H1 (cell line): ENCODE results near the gene HEATR1. TPM values are rescaled to one million over a fixed set of nuclear protein-coding genes. Genes with fewer than 3 reads are reported as not detected.

ENCODE experiments used
- CTCF ChIA-PET: fragments of 300-600 bp; sonication (Branson Sonifier 250); formaldehyde crosslinking; loops from one replicate; lab custom pipeline; 2021; ENCODE audit not compliant: partially characterized antibody; lab: Charles Lee
- POLR2A ChIA-PET: fragments of 300-600 bp; sonication (Branson Sonifier 250); formaldehyde crosslinking; loops from one replicate; lab custom pipeline; 2021; ENCODE audit warnings: inconsistent platforms; ENCODE audit not compliant: partially characterized antibody; lab: Charles Lee
- DNase-seq, 2 experiments: peaks; one replicate each; pipeline versions ENCODE4 v3.0.0 to v3.0.0-alpha.2; 2010 to 2022; ENCODE audit warnings: low spot score in 2 of 2, low read depth in 1 of 2, mixed read lengths in 1 of 2
- FAIRE-seq: peaks from 2 replicates; lab custom pipeline; 2011; peaks lifted over from hg19 to GRCh38; lab: Jason Lieb, UNC
- H2AFZ ChIP-seq: 2 replicates; pipeline ENCODE4 v1.8.1; 2012; ENCODE audit warnings: low read length, inconsistent platforms
- H2AK5ac ChIP-seq: 2 replicates; pipeline ENCODE4 v1.6.1; 2013; ENCODE audit warnings: low read depth, low read length
- H2BK120ac ChIP-seq: replicated peaks from 2 replicates; pipeline ENCODE3; 2013; ENCODE audit warnings: low read depth, low read length, inconsistent platforms
- H2BK12ac ChIP-seq: 2 replicates; pipeline ENCODE4 v1.6.1; 2013; ENCODE audit warnings: low read depth, low read length
- H2BK15ac ChIP-seq: 2 replicates; pipeline ENCODE4 v1.6.1; 2013; ENCODE audit warnings: low read length
- H2BK20ac ChIP-seq: 2 replicates; pipeline ENCODE4 v1.6.1; 2013; ENCODE audit warnings: low read length
- H2BK5ac ChIP-seq: 2 replicates; pipeline ENCODE4 v1.6.1; 2013; ENCODE audit warnings: low read depth, low read length
- H3K14ac ChIP-seq: 2 replicates; pipeline ENCODE4 v1.6.1; 2013; ENCODE audit warnings: inconsistent platforms; ENCODE audit not compliant: insufficient read length
- H3K18ac ChIP-seq: 2 replicates; pipeline ENCODE4 v1.6.1; 2013; ENCODE audit warnings: low read length; ENCODE audit errors: extremely low read depth
- H3K23ac ChIP-seq: 2 replicates; pipeline ENCODE4 v1.6.1; 2013; ENCODE audit warnings: inconsistent platforms; ENCODE audit not compliant: insufficient read length
- H3K23me2 ChIP-seq: 2 replicates; pipeline ENCODE4 v1.6.1; 2013; ENCODE audit warnings: low read depth, low read length
- H3K27ac ChIP-seq: 2 replicates; pipeline ENCODE4 v1.6.1; 2011; ENCODE audit warnings: low read depth, low read length, inconsistent platforms
- H3K27me3 ChIP-seq, 4 experiments: replicated peaks in 1 of 4; 1 replicate in 1 of 4; 2 replicates in 3 of 4; pipeline versions ENCODE4 v1.6.1 to v1.8.1; 2011 to 2013; ENCODE audit warnings: low read length in 3 of 4, mild to moderate bottlenecking in 3 of 4, inconsistent platforms in 2 of 4, mixed read lengths in 2 of 4, moderate library complexity in 1 of 4; ENCODE audit not compliant: control insufficient read depth in 3 of 4, insufficient read depth in 3 of 4; ENCODE audit errors: extremely low read depth in 1 of 4
- H3K36me3 ChIP-seq, 4 experiments: 2 replicates each; pipeline versions ENCODE4 v1.6.1 to v1.8.1; 2011 to 2013; ENCODE audit warnings: mild to moderate bottlenecking in 4 of 4, low read length in 3 of 4, moderate library complexity in 2 of 4, control low read depth in 1 of 4, inconsistent platforms in 1 of 4; ENCODE audit not compliant: insufficient read depth in 4 of 4, control insufficient read depth in 2 of 4
- H3K4ac ChIP-seq: replicated peaks from 2 replicates; pipeline ENCODE3; 2013; ENCODE audit warnings: low read length, low read depth, mixed read lengths, inconsistent platforms; ENCODE audit not compliant: insufficient read length
- H3K4me1 ChIP-seq, 4 experiments: replicated peaks in 1 of 4; 1 replicate in 1 of 4; 2 replicates in 3 of 4; pipeline versions ENCODE4 v1.6.1 to v1.8.1; 2011 to 2013; ENCODE audit warnings: low read length in 3 of 4, inconsistent platforms in 2 of 4, mixed read lengths in 1 of 4; ENCODE audit not compliant: insufficient read depth in 4 of 4, control insufficient read depth in 3 of 4
- H3K4me2 ChIP-seq, 2 experiments: 2 replicates each; pipeline versions ENCODE4 v1.6.1 to v1.8.1; 2011 to 2013; ENCODE audit warnings: low read depth in 2 of 2, low read length in 2 of 2, control low read depth in 1 of 2, inconsistent platforms in 1 of 2, mild to moderate bottlenecking in 1 of 2; ENCODE audit not compliant: insufficient read depth in 1 of 2
- H3K4me3 ChIP-seq, 4 experiments: fragments of 200-600, 300-600 bp in 1 of 4; sonication (generic), shearing (Covaris generic), sonication (Bioruptor Twin) in 1 of 4; 2 replicates each; pipeline versions ENCODE4 v1.5.1 to v1.8.1; 2011 to 2016; ENCODE audit warnings: low read length in 4 of 4, low read depth in 3 of 4, control low read depth in 2 of 4, inconsistent platforms in 2 of 4, mild to moderate bottlenecking in 2 of 4, mixed read lengths in 1 of 4, moderate library complexity in 1 of 4; ENCODE audit not compliant: insufficient read depth in 2 of 4; ENCODE audit errors: extremely low read depth in 1 of 4
- H3K56ac ChIP-seq: replicated peaks from 2 replicates; pipeline ENCODE3; 2013; ENCODE audit warnings: low read depth, mild to moderate bottlenecking, mixed read lengths, low read length, inconsistent platforms; ENCODE audit not compliant: insufficient read length
- H3K79me1 ChIP-seq: 2 replicates; pipeline ENCODE4 v1.6.1; 2013; ENCODE audit warnings: low read depth, low read length, control low read depth
- H3K79me2 ChIP-seq, 2 experiments: 2 replicates each; pipeline versions ENCODE4 v1.6.1 to v1.8.1; 2012 to 2013; ENCODE audit warnings: low read length in 2 of 2, mild to moderate bottlenecking in 2 of 2, inconsistent platforms in 1 of 2; ENCODE audit not compliant: insufficient read depth in 2 of 2, control insufficient read depth in 1 of 2
- H3K9ac ChIP-seq, 4 experiments: replicated peaks in 1 of 4; 1 replicate in 1 of 4; 2 replicates in 3 of 4; pipeline versions ENCODE4 v1.6.1 to v1.8.1; 2011 to 2013; ENCODE audit warnings: low read depth in 3 of 4, low read length in 3 of 4, control low read depth in 2 of 4, mild to moderate bottlenecking in 2 of 4, moderate library complexity in 2 of 4, inconsistent platforms in 1 of 4; ENCODE audit errors: extremely low read depth in 1 of 4
- H3K9me3 ChIP-seq, 2 experiments: 2 replicates each; pipeline versions ENCODE4 v1.6.1 to v1.8.1; 2012 to 2013; ENCODE audit warnings: mild to moderate bottlenecking in 2 of 2, moderate library complexity in 2 of 2, control low read depth in 1 of 2, inconsistent platforms in 1 of 2, low read depth in 1 of 2, low read length in 1 of 2, mixed read lengths in 1 of 2; ENCODE audit not compliant: insufficient read depth in 2 of 2
- H4K20me1 ChIP-seq, 2 experiments: replicated peaks in 1 of 2; 2 replicates each; pipeline versions ENCODE3 to v1.8.1; 2011 to 2013; ENCODE audit warnings: inconsistent platforms in 2 of 2, low read length in 2 of 2, mild to moderate bottlenecking in 1 of 2; ENCODE audit not compliant: insufficient read depth in 2 of 2, control insufficient read depth in 1 of 2
- H4K5ac ChIP-seq: 2 replicates; pipeline ENCODE4 v1.6.1; 2013; ENCODE audit warnings: low read length, low read depth, mixed read lengths, inconsistent platforms; ENCODE audit not compliant: insufficient read length
- H4K8ac ChIP-seq: 2 replicates; pipeline ENCODE4 v1.8.0; 2013; ENCODE audit warnings: mild to moderate bottlenecking, moderate library complexity, low read length, inconsistent platforms; ENCODE audit not compliant: insufficient read depth; ENCODE audit errors: extremely low read depth
- H4K91ac ChIP-seq: replicated peaks from 2 replicates; pipeline ENCODE3; 2013; ENCODE audit warnings: low read length, mixed read lengths, inconsistent platforms; ENCODE audit not compliant: insufficient read length
- ATF3 ChIP-seq: IDR thresholded peaks from 2 replicates; pipeline ENCODE4 v1.6.1; 2011; ENCODE audit warnings: low read depth, mild to moderate bottlenecking, low read length; ENCODE audit not compliant: insufficient read depth
- BRCA1 ChIP-seq: IDR thresholded peaks from 2 replicates; pipeline ENCODE4 v1.6.1; 2012; ENCODE audit warnings: low read depth, low read length, improper control_type of control experiment
- CBX8 ChIP-seq: fragments of 300-800, 300-1000 bp; sonication (generic); IDR thresholded peaks from 2 replicates; pipeline ENCODE4 v1.7.1; 2016; ENCODE audit warnings: low read depth, low read length, borderline replicate concordance
- HDAC2 ChIP-seq, 2 experiments: fragments of 300-600 bp in 1 of 2; sonication (generic) in 1 of 2; IDR thresholded peaks; 2 replicates each; pipeline ENCODE4 v1.6.1; 2011 to 2012; ENCODE audit warnings: low read depth in 2 of 2, low read length in 2 of 2, mild to moderate bottlenecking in 2 of 2, moderate library complexity in 2 of 2, borderline replicate concordance in 1 of 2, inconsistent platforms in 1 of 2
- JUN ChIP-seq: IDR thresholded peaks from 2 replicates; pipeline ENCODE4 v1.6.1; 2011; ENCODE audit warnings: low read depth, mild to moderate bottlenecking, improper control_type of control experiment, low read length
- NANOG ChIP-seq: IDR thresholded peaks from 2 replicates; pipeline ENCODE4 v1.6.1; 2011; ENCODE audit warnings: low read length, low read depth, mild to moderate bottlenecking, inconsistent platforms; ENCODE audit not compliant: insufficient read depth, poor library complexity, severe bottlenecking
- POU5F1 ChIP-seq: IDR thresholded peaks from 2 replicates; pipeline ENCODE4 v1.6.1; 2011; ENCODE audit warnings: low read depth, mild to moderate bottlenecking, low read length, moderate library complexity
- WGBS, 2 experiments: shearing (Covaris generic) in 1 of 2; methylation state at CpG; one replicate each; pipeline versions ENCODE4 v1.1.6 to v1.1.7; 2013 to 2015; ENCODE audit warnings: low lambda C conversion rate in 2 of 2, mixed read lengths in 2 of 2, inconsistent platforms in 1 of 2, low coverage in 1 of 2, missing lambda C conversion rate in 1 of 2; ENCODE audit not compliant: insufficient replicate concordance in 2 of 2, insufficient coverage in 1 of 2, insufficient read length in 1 of 2; ENCODE audit errors: extremely low coverage in 1 of 2, missing lambda C conversion rate in 1 of 2; 5-methylcytosine and 5-hydroxymethylcytosine counted together
- polyA plus RNA-seq, 7 experiments: library from polyadenylated mRNA; depleted of rRNA in 3 of 7; stranded (reverse) in 5 of 7; unstranded in 2 of 7; fragments of >200 nt in 5 of 7; fragments of 200-250 nt in 2 of 7; gene quantifications; 1 replicate in 5 of 7; 2 replicates in 1 of 7; 4 replicates in 1 of 7; pipeline versions ENCODE4 v1.2.1 to v1.2.3, GENCODE V29; 2011 to 2013; ENCODE audit warnings: missing spikeins in 2 of 7, mixed read lengths in 2 of 7
- total RNA-seq: library from RNA; stranded (reverse); fragmentation: NEBNext Ultra II Directional; extraction: Animal tissue kit (Norgen Biotek cat#: 25700); gene quantifications from 2 replicates; pipeline ENCODE4 v1.2.1, GENCODE V29; 2021

The HEATR1 gene
- total and polyA plus RNA-seq, 2 of the 8 experiments (the other 6 are each of a cell fraction or from before 2014, with no cell fraction given) = 13.0 to 95.8 TPM

GRCh38 chr1:236535662-236536161 is 68.6 kb downstream of the HEATR1 start:
- H3K4ac ChIP-seq = no peak overlapping the region
- no peaks in the 10 kb centered on the region for H3K4me1 ChIP-seq
- no peak overlapping the region for H4K5ac ChIP-seq
- H3K14ac ChIP-seq = no peak overlapping the region
- H3K9me3 ChIP-seq = no peaks in the 10 kb centered on the region; a peak in 1 of 4 replicates
- no peak overlapping the region; the same call in 1 of the 2 replicates for H4K8ac ChIP-seq
- H2BK12ac ChIP-seq = no peak overlapping the region
- no peak overlapping the region; the same call in 1 of the 2 replicates for H2BK5ac ChIP-seq
- no peak overlapping the region for H2BK120ac ChIP-seq
- no peak overlapping the region for H4K91ac ChIP-seq
- no peak overlapping the region for H2AFZ ChIP-seq
- no peak for FAIRE-seq
- TF ChIP-seq POU5F1 (no peak), CBX8 (no peak), NANOG (no peak), ATF3 (no peak), JUN (no peak), BRCA1 (no peak), HDAC2 (IDR thresholded peaks at IDR 0.05; ENCODE audit: borderline replicate concordance in 1 of 2, low read depth in 2 of 2, low read length in 2 of 2) (no peak)
- H2BK15ac ChIP-seq = no peak overlapping the region
- H3K23ac ChIP-seq = no peak overlapping the region
- H3K36me3 ChIP-seq = peaks cover 0 to 4% (median 0%) of the 10 kb centered on the region in 4 experiments; a peak in 1 of 8 replicates
- H3K18ac ChIP-seq = no peak overlapping the region
- no peak overlapping the region for H3K56ac ChIP-seq
- ChIA-PET POLR2A (interaction anchor here (1.8 to 2.2 kb wide), 2 partner anchors 11 to 14 kb away, joined by 5 to 6 read pairs; partner anchors contain the start of gene LGALS8), CTCF (interaction anchor here (0.8 to 1.8 kb wide), 3 partner anchors 15 to 433 kb away, joined by 3 to 4 read pairs (median 3); no protein-coding TSS in a partner anchor)
- H3K4me3 ChIP-seq = no peak overlapping the region
- H4K20me1 ChIP-seq = no peaks in the 10 kb centered on the region
- 88% methylated on average over 6 of the region's 6 CpGs; no CpG with 5 or more reads in 1 of the 2 experiments for WGBS, 2 experiments
- no peak overlapping the region for H3K4me2 ChIP-seq
- no peaks in the 10 kb centered on the region for H3K79me1 ChIP-seq
- H3K27me3 ChIP-seq = no peaks in the 10 kb centered on the region
- no peak overlapping the region for H3K27ac ChIP-seq
- no peaks in the 10 kb centered on the region for H3K79me2 ChIP-seq
- no peak overlapping the region for H2BK20ac ChIP-seq
- no peak for DNase-seq
- no peak overlapping the region for H2AK5ac ChIP-seq
- no peaks in the 10 kb centered on the region for H3K23me2 ChIP-seq
- no peak overlapping the region for H3K9ac ChIP-seq
